Activated naive CD8-positive, alpha-beta T cell treated with anti-CD3 and anti-CD28 coated beads, Interleukin-2, amount 50 U/mL, for 16 hours (primary cell): ENCODE results near the gene GULP1.

Experiments
- DNase-seq: peaks from one replicate; pipeline ENCODE4 v3.0.0-alpha.2; 2020; ENCODE audit warnings: low read depth, low spot score

The GULP1 gene

GRCh38 chr2:188322569-188323551 is 31.2 kb downstream of the GULP1 start:
- DNase-seq = no peak

- DNase-seq = no peak
These were observed 32.4 kb downstream of the GULP1 start for GRCh38 chr2:188324067-188324466.

GRCh38 chr2:188326290-188326668 is 34.6 kb downstream of the GULP1 start:
- no peak for DNase-seq

DNA sequence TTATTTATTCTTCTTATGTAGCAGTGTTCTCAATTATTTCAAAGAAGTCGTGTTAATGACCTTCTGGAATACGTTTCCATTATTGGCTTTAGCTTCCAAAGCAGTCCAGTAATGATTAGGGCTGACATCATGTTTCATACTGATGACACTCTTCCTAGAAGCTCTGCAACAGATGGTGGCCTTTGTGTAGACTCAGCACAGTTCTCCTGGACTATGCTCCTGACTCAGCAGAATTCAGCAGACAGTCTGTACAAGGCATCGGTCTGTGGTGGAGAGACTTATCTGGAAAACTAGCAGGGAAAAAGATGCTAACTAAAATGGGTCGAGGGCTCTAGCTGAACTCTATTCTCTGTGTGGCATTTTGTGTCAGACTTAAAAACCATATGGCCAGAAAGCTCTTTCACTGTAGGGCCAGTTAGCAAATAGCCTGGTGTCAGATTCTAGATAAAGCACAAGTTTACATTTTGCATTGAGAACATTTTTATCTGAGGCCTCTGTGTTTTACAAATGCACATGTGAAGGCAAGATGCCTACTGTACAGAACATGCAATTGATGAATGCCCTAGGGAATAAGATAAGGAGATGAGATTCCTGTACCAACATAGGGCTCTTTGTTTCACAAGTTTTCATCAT is 35.1 kb downstream of the GULP1 start:
- no peak for DNase-seq

GRCh38 chr2:188327518-188328213 is 36.0 kb downstream of the GULP1 start:
- DNase-seq = no peak

DNA sequence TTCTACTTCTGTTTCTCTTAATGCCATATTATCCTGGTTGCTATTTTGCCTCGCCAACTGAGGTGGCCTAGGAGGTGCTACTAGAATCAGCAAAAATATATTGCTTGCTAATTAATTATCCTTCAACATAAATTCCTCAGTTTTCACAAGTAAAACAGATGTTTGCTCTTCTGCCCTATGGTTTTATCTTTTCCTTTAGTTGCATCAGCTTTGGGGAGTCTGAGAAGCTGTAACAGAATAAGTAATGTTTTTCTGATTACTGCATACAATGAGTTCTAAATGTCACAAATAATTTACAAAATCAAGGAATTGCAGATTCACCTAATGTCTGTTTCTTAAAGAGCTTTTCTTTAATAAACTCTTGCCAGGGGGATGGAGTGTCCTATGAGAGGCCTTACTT is 36.7 kb downstream of the GULP1 start:
- DNase-seq = no peak

DNA sequence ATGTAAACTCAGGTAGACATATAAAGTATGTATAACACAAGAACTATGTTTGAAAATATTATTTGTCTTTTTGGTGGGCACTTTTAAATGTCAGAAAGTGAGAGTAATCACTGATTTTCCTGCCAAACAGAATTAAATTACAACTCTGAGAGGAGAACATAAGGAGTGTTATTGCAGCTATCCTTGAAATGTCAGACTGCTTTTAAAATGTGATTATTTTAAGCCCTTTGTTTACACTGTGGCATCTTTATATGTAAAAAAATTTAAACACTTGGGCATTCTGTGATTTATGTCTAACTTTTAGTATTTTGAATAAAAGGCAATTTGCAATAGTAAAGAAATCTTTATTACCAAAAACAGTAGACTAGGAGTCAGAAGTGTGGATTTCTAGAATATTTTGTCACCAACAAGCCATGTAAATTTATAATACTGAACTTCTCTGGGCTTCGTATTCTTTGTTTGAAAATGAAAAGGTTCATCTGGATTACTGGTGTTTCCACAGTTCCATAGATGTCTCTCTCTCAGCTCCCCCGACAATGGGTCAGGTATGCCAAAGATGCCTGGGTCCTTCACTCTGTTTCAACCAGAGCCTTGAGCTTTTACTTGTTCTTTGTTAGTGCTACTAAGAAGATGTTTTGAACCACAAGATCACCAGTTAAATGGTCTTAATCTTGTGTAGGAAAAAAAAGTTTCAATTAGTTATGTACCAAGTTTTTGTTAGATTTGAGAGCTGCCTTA is 38.8 kb downstream of the GULP1 start:
- no peak for DNase-seq

- no peak for DNase-seq
These were observed 40.9 kb downstream of the GULP1 start for GRCh38 chr2:188332619-188333018.

- DNase-seq = no peak
These were observed 42.3 kb downstream of the GULP1 start for GRCh38 chr2:188333751-188334524.

- no peak for DNase-seq
These were observed 46.8 kb downstream of the GULP1 start for GRCh38 chr2:188338463-188338862.

DNA sequence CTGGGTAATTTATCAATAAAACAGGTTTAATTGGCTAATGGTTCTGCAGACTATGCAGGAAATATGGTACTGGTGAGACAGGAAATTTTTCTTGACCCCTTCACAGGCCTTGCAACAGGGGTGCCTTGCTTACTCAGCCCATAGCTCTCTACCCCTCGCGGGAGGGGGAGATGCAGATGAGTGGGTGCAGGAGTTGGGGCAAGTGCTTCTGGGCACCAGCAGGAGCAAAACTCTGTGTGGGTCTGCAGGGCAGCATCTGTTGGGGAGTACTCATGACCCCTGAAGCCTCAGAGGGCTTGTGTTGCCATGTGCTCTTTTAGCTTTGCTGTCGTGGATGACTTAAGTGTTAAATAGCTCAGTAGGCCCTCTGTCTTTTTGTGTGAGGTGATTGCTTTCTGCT is 48.6 kb downstream of the GULP1 start:
- DNase-seq = no peak

DNA sequence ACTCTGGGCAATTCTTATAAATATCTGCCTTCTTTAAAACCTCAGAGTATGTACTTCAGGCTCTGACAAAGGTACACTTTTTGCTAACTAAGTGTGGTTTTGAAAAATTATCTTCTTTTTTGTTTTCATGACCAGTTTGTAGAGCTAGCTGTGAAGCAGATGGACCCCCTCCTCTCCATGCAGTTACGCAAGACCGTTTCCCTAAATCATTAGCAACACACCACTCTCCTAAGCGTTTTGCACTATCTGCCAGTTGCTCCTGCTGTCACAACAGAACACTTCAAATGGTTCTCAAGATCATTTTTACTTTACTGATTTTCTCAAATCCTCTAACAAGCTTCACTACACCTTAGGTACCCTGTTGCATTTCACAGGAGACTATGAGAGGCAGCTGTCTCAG is 53.3 kb downstream of the GULP1 start:
- DNase-seq = no peak

DNA sequence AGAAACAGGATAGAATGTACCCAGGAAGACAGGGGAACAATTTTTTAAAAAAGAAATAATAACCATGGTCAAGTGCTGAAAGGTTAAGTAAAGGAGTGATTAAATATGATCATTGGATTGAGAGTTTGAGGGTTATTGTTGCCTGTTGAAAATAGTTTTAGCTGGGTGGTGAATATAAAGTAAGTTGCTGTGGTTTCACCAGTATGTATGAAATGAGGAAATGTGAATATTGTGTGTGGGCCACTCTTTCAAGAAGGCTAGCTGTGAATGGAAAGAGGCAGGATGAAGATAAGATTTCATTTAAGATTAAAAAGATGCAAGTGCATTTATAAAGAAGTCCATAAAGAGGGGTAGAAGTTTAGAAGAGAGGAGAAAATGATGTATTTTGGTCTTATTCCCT is 53.8 kb downstream of the GULP1 start:
- no peak for DNase-seq

DNA sequence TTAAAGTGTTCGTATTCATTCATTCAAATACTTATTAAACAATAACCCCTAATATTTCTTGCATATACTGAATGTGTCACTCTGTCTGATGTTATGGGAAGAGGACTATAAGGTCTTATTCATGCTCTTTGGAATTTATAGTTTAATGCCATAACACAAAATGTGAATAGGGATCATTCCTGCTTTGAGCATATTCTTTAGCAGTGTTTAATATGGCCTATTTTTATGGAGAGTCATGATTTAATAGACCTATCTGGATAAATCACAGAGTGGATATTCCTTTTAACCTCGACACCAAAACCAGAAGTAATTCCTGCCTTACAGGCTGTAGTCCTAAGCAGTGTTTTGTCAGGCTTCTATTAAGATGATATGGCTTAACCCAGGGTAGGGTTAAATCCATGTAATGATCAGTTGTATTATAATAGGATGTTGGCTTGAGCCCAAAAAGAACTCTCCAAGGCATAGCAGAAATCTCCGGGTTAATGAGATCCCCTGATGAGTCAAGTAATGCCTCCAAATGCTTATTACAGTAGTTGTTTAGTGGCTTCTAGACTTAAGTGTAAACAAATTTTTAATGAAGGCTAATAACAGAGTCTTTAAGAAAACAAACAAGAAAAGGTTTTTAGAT is 54.3 kb downstream of the GULP1 start:
- no peak for DNase-seq

- DNase-seq = no peak
These were observed 57.3 kb downstream of the GULP1 start for GRCh38 chr2:188349019-188349418.

- DNase-seq = no peak
These were observed 61.6 kb downstream of the GULP1 start for GRCh38 chr2:188353282-188353681.

DNA sequence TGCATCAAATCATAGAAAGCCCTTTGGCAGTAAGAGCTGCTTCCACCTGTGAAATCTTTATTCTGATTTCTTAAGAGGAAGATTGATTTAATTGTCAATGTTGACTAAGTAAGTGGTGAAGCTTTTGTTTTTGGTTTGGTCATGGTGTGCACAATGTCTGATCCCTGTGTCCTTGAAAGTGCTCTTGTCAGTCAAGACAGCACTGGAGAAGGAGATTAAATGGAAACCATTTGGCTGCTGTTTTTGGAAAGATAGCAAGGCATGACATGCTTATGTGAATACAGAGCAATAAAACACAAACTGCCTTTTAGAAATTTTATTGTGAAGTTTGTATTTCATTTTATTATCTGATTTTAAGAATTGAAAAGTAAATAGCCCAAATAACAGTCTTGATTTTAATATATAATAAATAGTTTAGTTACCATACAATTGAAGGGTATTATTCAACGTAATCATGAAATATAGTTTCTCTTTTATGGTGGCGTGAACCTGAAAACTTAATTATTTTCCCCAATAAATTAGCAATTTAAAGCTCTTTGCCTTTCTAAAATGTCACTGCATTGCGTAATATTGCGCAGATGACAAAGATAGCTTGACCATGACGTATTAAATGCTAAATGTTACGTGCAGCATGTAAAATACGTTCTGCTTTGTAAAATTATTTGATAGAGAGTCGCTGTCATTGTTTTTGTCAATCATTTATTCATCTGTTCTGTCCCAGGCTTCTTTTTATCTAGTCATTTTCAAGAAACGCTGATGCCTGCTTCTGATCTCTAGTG is 69.0 kb downstream of the GULP1 start:
- no peak for DNase-seq

- DNase-seq = no peak
These were observed 72.5 kb downstream of the GULP1 start for GRCh38 chr2:188364033-188364630.

DNA sequence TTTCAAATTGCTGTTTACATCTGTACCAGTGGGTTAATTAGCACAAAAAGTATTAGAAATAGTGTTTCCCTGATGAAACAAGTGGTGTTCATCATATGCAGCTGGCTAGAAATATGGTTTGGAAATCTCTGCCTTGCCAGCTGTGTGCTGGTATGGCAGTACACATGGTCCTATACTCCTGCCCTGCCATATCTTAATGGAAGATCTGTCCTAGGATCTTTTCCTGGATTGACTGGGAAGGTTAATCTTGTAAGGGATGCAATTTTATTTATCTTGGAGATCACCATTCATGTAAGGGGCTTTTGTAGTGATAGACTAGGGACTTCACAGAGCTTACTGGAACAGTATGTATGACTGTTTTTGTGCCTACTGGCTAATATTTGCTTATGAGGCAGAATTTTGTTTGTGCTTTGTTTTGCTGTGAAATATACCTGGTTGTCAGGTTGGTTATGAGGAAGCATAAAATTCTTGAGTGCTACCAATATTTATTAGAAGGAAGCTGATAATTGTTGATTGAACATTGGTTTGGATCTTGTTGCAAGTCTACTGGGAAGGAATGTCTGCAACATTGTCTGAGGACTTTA is 73.5 kb downstream of the GULP1 start:
- DNase-seq = no peak
